ENCODE measurements around the gene IFNAR1.

- TF ChIP-seq POLR2A (IDR thresholded peaks at IDR 0.05) (no peak), CTCF (IDR thresholded peaks at IDR 0.05) (no peak)
These were observed 15.1 kb downstream of the IFNAR1 start for GRCh38 chr21:33339918-33340317.

Data from testis (tissue), 2 donors.